ENCODE results near the gene EDEM1.

EDEM1 gene

DNA sequence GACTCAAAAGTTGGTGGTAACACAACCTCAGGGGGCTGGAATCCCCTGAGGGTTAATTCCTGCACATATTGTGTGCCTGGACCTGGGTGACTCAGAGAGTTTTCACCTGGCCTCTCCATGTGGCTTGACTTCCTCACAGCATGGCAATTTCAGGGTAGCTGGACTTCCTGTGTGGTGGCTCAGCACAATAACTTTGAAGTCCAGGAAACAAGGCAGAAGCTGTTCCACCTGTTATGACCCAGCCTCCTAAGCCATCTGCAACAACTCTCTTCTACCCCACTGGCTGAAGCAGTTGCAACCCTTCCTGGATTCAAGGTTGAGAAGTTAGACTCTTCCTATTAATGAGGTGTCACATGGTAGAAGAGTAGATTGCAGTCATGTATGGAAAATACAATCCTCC is 58.4 kb downstream of the EDEM1 start:
- TF ChIP-seq POLR2A (IDR thresholded peaks at IDR 0.05; ENCODE audit: low read depth, low read length) = no peak
- DNase-seq (ENCODE audit: insufficient read length, low spot score) (no peak), FAIRE-seq (no peak)

DNA sequence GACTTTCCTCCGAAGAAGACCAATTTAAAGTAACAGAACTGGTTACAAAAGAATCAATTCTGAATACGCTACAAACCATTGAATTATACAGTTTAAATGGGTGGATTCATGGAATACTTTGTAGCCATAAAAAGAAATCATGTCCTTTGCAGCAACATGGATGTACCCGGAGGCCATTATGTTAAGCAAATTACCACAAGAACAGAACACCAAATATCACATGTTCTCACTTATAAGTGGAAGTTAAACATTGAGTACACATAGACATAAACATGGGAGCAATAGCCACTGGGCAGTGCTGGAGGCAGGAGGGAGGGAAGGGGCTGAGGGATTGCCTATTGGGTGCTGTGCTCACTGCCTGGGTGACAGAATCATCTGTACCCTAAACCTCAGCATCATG is 61.3 kb downstream of the EDEM1 start:
- no peak for DNase-seq (ENCODE audit: insufficient read length, low spot score)
- FAIRE-seq = no peak
- TF ChIP-seq POLR2A (IDR thresholded peaks at IDR 0.05; ENCODE audit: low read depth, low read length) = no peak

DNA sequence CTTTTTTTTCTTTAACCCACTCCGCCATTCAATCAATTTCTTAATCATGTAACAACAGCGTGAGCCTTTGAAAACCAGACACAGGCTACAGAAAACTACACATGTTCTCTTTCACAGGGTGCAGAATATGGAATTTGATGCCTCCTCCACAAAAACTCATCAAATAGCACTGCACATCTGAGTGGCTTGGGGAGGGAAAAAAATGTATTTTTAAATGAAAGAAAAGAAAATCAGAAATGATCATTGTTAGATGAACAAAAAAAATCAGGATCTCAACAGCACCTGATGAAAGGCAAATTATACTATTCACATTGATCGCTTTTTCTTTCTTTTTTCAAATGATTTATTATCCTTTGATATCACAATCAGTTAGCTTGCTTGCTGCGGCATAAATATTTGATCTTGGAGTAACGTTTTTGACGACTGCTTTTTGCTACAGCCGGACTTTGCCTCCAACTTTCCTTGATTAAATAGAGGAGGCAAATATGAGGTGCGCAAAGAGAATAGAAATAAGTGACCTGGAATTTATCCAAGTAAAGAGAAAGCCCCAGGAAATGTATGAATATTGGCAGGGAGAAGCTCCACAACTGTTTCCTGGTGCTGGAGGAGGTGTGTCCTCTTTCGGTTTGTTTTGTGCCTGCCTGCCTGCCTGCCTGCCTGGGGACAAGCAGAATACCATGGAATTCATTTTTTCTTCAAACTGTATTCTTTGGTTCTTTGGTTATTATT is 63.1 kb downstream of the EDEM1 start:
- FAIRE-seq = no peak
- DNase-seq (ENCODE audit: insufficient read length, low spot score) = no peak

DNA sequence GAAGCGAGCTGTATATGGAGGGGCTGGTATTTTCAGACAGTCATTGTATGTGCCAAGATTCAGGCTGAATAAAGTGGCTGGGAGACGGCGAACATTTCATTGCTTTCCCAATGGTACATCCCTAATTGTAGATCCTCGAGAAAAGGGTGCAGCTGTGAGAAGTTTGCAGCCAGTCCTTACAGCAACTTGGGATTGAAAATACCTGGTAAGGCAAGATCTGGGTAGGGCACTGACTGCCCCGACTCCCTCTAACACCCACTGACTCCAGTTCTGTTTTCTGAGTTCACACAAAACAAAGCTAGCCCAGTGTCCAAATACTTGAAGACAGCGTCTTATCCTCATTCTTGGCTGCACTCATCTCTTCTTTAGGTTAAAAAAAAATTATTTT is 63.7 kb downstream of the EDEM1 start:
- DNase-seq (ENCODE audit: insufficient read length, low spot score) (no peak), FAIRE-seq (no peak)
- TF ChIP-seq POLR2A (IDR thresholded peaks at IDR 0.05; ENCODE audit: low read depth, low read length) = no peak

More for the DNA sequence above, 63.1 kb downstream of the EDEM1 start:
- no peak for TF ChIP-seq POLR2A (IDR thresholded peaks at IDR 0.05; ENCODE audit: low read depth, low read length)

DNA sequence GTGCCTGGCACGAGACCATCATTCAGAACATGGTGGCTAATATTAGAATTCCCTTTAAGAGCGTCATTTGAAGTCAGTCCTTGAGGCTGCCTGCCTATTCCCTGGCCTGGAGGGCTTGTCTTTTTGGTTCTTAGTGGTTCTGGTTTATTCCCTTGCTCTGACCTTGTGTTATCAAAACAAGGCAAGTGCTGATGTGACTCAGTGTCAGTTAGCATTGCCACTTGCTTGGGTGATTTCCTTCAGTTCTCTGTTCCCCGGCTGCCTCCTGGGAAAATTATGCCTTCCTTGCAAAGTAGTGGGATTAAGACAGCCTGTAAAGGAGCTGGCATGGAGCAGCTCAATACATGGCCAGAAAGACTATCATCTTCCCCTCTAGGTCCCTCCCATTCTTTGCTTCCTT is 64.6 kb downstream of the EDEM1 start:
- FAIRE-seq (no peak), DNase-seq (ENCODE audit: insufficient read length, low spot score) (no peak)
- no peak for TF ChIP-seq POLR2A (IDR thresholded peaks at IDR 0.05; ENCODE audit: low read depth, low read length)

DNA sequence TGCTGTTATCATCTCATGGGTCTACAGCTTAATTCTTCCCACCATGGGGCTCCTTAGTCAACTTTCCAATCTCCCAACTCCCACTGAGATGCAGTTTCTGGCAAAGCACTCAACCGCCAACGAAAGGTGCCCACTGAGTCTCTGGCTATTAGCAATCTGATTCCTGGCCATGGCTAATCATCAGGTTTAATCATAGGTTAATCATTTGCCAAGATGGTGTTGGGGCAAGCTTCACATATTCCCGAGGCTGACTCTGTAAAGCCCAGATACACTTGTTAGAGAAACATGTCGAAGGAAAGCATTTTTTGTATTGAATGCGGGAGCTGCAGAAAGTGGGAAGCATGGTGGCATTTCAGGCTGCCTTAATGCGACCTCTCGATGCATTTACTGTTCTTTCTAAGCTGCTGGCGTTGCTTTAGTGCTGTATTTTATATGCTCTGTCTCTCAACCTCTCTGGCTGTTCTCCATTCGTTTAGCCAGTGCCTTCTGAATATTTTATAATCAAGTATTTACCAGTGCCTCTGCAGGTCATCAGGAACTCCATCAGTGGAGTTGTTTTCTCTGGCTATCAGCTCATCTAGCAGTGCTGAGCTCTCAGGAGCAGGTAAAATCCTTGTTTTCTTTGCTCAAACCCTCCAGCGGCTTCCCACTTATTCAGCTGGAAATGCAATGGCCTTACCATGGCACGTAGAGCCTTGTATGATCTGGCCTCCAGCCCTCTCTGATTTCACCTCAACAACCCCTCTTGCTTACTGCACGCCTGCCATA is 67.0 kb downstream of the EDEM1 start:
- DNase-seq (ENCODE audit: insufficient read length, low spot score) (no peak), FAIRE-seq (no peak)
- no peak for TF ChIP-seq POLR2A (IDR thresholded peaks at IDR 0.05; ENCODE audit: low read depth, low read length)

DNA sequence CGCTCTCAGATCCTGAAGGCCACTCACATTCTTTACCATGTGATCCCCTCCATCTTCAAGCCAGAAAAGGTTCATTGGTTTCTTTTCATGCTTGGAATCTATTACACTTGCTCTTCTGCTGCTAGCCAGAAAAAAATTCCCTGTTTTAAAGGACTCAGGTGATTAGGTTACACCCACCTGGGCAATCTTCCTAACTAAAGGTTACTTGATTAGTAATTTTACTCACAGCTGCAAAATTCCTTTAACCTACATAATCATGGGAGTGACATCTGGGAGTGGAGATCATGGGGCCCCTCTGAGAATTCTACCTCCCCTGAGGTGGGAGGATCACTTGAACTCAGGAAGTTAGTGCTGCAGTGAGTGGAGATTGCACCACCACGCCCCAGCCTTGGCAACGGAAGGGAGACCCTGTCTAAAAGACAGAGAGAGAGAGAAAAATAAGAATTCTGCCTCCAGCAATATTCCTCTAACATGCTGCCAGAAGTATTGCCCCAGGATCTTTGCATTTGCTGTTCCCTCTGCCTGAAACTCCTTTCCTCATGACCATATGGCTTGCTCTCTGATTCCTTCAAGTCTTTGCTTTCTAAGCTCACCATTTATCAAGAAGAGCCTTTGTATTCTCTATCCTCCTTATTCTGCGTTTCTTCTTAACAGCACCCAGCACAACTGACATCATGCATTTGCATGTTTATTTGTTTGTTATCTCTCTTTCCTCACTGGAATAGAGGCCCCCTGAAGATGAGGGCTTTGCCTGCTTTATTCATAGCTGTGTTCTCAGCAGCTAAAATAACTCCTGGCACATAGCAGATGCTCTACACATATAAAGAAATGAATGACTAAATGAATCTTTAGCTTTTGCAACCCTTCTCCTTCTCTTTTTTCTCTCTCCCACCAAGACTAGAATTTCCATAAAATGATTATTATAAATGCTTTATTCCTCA is 68.2 kb downstream of the EDEM1 start:
- DNase-seq (ENCODE audit: insufficient read length, low spot score) (no peak), FAIRE-seq (no peak)
- TF ChIP-seq POLR2A (IDR thresholded peaks at IDR 0.05; ENCODE audit: low read depth, low read length) = no peak

DNA sequence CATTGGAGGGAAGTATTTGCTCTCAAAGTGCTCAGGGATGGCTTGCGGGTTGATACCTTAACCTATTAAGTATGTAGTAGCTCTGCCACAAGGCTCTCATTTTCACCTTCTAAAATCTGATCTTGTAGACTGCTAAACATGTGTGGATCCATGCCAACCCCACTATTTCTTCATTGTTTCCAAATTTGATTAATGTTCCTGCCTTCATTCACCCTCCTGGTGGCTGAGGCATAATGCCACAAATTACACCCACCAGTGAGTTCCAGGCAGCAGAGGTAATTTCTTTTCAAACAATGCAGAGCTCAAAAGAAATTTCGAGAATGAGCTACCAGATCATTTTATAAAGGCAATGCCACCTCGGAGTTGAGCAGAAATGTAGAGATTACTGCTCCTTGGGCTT is 71.0 kb downstream of the EDEM1 start:
- TF ChIP-seq POLR2A (IDR thresholded peaks at IDR 0.05; ENCODE audit: low read depth, low read length) = no peak
- DNase-seq (ENCODE audit: insufficient read length, low spot score) = no peak
- no peak for FAIRE-seq

DNA sequence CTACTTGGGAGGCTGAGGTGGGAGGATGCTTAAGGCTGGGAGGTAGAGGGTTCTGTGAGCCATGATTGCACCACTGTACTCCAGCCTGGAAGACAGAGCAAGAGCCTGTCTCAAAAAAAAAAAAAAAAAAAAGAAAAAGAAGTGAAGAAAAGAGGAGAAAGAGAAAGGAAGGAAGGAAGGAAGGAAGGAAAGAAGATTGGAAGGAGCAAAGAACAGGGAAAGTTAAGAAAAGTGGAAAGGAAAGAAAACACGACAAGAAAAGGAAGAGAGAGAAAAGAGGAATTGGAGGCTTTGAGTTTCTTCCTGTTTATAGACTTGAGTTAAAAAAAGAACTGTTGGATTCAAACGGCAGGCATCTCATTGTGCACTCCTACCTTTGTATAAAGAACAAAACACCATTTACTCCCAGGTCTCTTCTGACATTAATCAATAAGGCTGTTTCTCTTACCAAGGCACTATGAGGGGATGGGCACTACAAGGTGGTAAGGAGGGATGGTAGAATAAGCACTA is 73.5 kb downstream of the EDEM1 start:
- TF ChIP-seq POLR2A (IDR thresholded peaks at IDR 0.05; ENCODE audit: low read depth, low read length) = no peak
- no peak for DNase-seq (ENCODE audit: insufficient read length, low spot score)
- no peak for FAIRE-seq

DNA sequence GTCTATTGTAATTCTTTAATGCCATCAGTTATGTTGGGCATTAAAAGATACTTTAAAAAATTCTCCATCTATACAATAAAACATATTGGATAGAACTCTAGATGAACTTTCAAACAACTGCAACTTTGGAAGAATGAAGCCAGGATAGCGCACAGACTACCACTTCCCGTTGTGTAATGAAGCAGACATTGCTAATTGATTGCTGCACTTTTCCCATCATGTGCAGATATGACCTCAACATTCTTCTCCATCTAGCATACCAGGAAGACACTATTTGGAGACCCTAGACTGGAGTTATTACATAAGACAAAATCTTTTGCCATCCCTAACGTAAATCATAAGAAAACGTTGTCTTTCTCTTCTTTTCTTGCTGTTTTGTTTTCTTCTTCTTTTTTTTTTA is 75.0 kb downstream of the EDEM1 start:
- TF ChIP-seq POLR2A (IDR thresholded peaks at IDR 0.05; ENCODE audit: low read depth, low read length) = no peak
- DNase-seq (ENCODE audit: insufficient read length, low spot score) = no peak
- FAIRE-seq = no peak

DNA sequence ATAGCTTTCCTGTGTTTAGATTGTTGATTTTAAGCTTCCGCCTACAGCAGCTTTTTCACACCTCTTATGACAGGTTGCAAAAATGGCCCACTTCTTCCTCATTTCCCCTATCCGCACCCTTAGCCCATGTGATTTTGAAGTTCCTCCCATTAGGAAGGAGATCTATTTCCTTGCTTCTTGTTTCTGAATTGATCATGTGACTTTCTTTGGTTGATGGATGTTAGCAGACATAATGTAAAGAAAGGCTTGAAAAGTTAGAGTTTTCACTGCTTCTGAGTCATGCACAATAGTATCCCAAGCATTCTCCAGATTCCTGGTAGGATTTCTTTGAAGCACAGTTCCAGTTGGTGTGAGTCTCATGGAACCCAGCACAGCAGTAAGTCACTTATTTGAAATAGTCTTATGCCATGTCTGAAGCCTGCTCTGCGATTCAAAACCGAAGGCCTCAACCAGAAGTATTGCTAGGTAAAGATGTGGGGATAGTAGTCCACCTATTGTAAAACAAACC is 76.6 kb downstream of the EDEM1 start:
- no peak for DNase-seq (ENCODE audit: insufficient read length, low spot score)
- TF ChIP-seq POLR2A (IDR thresholded peaks at IDR 0.05; ENCODE audit: low read depth, low read length) = no peak
- no peak for FAIRE-seq

DNA sequence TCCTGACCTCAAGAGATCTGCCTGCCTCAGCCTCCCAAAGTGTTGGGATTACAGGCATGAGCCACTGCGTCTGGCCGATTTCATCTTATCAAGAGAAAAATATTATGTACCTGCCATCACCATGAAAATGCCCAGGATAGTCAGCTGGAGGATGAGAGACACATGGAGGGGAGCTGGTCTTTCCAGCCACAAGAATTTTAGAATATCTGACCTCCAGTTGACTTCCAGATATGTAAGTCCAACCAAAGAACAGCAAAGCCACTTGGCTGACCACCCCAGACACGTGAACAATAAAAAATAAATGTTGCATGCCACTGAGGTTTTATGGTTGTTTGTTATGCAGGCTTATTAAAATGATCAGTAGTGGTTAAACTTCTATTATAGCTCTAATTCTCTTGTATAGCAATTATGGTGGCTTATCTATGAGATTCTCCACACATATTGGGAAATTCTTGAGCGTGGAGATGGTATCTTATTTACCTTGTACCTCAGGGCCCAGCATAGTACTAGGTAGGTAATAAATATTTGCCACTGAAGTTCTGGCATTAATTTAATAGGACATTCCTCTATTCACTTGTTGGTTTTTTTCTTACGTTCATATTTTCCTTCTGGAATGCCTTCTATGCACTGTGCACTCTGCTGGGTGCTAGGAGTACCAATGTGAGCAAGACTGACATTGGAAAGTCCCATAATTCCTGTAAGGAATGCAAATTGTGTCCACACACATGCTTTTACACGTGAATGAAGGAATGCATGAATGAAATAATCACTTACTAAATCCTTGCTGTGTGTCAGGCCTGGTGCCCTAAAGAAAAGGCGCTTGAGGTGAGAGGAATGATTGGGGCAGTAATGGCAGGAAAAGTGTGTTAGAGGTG is 77.6 kb downstream of the EDEM1 start:
- TF ChIP-seq POLR2A (IDR thresholded peaks at IDR 0.05; ENCODE audit: low read depth, low read length) = no peak
- FAIRE-seq = no peak
- DNase-seq (ENCODE audit: insufficient read length, low spot score) = no peak

DNA sequence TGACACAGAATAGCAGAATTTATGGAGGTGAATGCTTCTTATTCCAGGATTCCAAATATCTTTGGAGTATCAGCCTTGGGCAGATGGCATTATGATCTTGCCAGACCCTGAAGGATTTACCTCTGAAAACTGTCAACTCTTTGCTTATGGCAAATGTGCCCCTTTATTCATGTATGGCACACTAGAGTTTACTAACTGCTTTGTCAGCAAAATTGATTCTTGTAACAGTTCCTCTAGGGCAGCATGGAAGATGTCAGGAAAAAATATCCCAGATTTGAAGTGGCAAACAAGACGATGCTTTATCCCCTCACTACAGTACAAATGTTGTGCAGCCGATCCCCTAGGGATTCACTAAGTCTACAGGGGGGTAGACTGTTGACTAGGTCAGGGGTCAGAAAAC is 79.7 kb downstream of the EDEM1 start:
- no peak for TF ChIP-seq POLR2A (IDR thresholded peaks at IDR 0.05; ENCODE audit: low read depth, low read length)
- no peak for FAIRE-seq

More for the DNA sequence above, 79.7 kb downstream of the EDEM1 start:
- DNase-seq (ENCODE audit: insufficient read length, low spot score) = no peak
